GM19023 (cell line): ENCODE results near the gene HCST.
"Not testable (repeated sequence)": the region's sequence is repeated elsewhere in the genome, so short reads cannot be mapped to it uniquely, and the experiment has no call there.

Experiments used
- ATAC-seq: cut with Tn5 transposase; IDR thresholded peaks from one replicate; pipeline ENCODE4 v1.9.1; 2021; ENCODE audit warnings: mild to moderate bottlenecking, moderate library complexity; ENCODE audit not compliant: unreplicated experiment

HCST gene, protein sequence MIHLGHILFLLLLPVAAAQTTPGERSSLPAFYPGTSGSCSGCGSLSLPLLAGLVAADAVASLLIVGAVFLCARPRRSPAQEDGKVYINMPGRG

DNA sequence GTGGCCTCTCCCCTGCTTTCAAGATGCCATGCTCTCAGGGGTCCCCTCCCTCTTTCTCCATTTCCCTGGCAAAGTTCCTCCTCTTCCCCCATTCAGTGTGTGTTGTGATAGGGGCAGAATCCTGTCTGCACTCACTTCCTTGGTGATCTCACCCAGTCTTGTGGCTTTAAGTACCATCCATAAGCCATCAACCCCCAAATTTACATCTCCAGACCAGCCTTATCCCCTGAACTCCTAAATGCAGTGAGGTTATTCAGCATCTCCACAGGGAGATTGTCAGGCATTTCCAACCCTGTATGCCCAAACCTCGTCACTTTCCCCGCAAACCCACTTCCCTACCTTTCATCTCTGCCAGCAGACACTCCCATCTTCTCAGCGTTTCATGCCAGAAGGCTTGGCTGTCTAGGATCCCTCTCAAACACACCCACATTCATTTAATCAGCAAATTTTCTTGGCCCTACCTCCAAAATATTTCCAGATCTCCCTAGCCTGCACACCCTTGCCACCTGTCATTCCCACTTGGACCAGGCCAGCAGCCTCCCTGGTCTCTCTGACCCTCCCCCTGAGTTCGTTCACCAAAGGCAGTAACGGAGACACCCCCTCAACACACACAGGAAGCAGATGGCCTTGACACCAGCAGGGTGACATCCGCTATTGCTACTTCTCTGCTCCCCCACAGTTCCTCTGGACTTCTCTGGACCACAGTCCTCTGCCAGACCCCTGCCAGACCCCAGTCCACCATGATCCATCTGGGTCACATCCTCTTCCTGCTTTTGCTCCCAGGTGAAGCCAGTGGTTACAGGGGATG, at the start of gene HCST:
Gene HCST, plus strand, starts transcription at position 676 of the 808 bp plus-strand sequence. Its CDS starts 65 bp downstream, at position 741.
- no peak for ATAC-seq

DNA sequence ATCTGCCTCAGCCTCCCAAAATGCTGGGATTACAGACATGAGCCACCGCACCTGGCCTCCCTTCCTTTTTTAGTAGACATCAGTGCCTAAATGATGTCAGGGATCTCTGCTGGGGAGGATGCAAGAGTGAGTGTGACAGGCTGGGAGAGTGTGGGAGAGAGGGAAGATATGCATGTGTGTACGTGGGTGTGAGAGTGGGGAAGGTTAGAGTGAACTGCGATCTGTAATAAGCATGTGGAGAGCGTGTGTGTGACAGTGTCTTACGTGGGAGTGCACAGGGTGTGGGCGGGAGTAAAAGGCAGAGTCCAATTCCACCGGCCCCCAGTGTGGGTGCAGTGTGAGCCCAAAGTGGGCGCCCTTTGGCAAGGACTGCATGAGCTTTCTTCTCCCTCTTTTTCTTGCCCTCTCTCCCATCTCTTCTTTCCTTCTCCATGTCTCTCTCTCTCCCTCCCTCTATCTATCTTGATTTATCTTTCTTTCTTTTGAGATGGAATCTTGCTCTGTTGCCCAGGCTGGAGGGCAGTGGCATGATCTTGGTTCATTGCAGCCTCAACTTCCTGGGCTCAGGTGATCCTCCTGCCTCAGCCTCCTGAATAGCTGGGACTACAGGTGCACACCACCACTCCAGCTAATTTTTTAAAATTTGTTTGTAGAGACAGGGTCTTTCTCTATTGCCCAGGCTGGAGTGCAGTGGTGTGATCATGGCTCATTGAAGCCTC, 49.1 kb upstream of the HCST start:
- ATAC-seq: no peak

DNA sequence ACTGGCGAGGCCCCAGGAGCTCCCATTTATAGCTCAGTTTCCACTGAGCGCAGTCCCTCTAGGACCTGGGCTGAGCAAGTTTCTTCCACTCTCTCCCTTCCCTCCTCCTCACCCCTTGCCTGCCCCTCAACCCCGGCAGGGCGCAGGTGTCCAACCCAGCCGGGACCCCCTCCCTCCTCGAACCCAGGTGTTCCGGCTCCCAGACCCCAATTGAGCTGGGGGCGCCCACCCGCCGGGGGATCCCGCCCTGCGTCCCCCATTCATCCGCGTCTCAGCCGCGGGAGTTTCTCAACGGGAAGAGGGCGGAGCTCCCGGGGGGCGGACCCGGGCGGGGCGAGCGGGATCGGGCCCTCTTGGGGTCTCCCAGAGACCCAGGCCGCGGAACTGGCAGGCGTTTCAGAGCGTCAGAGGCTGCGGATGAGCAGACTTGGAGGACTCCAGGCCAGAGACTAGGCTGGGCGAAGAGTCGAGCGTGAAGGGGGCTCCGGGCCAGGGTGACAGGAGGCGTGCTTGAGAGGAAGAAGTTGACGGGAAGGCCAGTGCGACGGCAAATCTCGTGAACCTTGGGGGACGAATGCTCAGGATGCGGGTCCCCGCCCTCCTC, 45.7 kb upstream of the HCST start, which contains the start of gene KIRREL2:
Gene KIRREL2, plus strand, starts transcription at position 366 of the 604 bp plus-strand sequence. Its CDS starts 209 bp downstream, at position 575.
- ATAC-seq: no peak

DNA sequence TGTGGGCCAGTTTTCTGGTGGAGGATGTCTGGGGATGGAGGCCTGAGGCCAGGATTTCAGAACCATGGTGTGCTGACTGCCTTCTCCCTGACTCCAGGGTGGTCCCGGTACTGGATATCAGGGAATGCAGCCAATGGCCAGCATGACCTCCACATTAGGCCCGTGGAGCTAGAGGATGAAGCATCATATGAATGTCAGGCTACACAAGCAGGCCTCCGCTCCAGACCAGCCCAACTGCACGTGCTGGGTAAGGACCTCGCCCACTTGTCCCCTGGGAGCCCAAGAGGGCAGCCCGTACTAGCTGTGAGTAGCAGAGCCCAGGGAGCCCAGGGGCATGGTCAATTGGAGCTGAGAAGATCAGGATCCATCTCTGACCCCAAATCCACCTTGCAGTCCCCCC, 44.0 kb upstream of the HCST start:
- ATAC-seq: no peak

DNA sequence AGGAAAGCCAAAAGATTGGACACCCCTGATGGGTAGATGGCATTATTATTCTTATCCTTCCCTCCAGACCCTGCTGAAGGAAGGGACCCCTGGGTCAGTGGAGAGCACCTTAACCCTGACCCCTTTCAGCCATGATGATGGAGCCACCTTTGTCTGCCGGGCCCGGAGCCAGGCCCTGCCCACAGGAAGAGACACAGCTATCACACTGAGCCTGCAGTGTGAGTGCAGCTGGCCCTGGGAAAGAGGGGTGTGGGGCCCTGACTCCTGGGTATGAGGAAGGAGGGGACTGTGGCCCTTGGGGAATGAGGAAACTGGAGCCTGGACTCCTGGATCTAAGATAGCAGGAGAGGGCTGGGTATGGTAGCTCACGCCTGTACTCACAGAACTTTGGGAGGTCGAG, 42.9 kb upstream of the HCST start:
- no peak for ATAC-seq

DNA sequence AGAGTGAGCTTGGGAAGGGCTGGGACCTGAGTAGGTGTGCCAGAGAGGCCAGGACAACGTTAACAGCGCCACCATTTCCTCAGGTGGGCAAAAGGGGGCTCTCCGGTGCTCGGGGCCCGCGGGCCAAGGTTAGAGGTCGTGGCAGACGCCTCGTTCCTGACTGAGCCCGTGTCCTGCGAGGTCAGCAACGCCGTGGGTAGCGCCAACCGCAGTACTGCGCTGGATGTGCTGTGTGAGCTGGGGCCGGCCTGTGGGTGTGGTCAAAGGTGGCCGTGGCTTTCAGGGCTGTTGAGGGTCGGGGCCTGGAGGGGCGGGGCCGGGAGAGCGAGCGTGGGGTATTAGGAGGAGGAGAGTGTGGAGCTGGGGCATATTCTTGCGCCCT, 41.9 kb upstream of the HCST start:
- no peak for ATAC-seq

DNA sequence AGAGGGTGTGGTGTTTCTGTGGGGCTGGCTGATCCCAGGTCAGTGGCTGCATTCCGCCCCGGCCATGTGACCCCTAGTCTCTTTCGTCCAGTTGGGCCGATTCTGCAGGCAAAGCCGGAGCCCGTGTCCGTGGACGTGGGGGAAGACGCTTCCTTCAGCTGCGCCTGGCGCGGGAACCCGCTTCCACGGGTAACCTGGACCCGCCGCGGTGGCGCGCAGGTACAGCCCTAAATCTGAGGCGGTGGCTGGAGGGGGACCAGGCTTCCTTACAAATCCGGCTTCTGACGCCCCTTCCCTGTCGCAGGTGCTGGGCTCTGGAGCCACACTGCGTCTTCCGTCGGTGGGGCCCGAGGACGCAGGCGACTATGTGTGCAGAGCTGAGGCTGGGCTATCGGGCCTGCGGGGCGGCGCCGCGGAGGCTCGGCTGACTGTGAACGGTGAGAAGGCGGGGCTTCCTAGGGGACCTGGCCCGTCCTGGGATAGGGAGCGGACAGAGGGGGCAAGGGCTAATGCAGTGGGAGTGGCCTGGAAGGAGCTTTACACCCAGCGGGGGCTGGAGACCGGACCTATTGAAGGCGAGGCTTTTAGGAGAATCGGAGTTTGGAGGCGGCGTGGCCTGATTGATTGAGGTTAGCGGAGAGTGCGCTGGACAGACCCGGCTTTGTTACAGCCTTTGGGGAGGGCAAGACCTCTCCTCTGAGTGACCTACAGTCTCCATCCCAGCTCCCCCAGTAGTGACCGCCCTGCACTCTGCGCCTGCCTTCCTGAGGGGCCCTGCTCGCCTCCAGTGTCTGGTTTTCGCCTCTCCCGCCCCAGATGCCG, 41.3 kb upstream of the HCST start:
- ATAC-seq: no peak

DNA sequence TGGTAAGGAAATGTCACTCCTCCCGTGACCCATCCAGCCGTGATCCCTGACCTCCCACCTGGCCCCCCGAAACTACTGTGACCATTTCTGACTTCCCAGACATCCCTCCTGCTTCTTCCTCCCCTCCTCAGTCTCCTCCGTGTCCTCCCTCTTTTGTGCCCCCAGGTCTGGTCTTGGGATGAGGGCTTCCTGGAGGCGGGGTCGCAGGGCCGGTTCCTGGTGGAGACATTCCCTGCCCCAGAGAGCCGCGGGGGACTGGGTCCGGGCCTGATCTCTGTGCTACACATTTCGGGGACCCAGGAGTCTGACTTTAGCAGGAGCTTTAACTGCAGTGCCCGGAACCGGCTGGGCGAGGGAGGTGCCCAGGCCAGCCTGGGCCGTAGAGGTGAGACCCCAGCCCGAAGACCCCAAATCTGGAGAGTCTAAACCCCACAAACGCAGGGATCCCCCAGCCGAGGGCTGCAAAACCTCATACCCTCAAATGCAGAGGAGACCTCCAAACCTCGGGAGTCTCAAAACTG, 40.6 kb upstream of the HCST start:
- ATAC-seq: no peak

DNA sequence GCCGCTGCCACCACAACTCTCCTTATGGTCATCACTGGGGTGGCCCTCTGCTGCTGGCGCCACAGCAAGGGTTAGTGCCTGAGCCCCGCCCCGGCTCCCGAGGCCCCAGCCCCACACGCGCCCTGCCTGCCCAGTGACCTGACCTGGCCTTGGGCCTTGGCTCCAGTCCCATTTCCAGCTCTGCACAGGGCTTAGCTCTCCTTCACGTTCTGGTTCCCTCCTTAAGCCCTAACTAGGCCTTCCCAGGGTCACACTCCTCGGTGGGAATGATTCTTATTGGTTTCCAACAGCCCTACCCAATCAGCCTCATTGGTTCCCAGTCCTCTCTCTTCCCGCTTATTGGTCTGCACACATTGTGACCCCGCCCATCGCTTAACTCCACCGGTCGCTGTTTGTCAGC, 39.8 kb upstream of the HCST start:
- ATAC-seq: no peak

DNA sequence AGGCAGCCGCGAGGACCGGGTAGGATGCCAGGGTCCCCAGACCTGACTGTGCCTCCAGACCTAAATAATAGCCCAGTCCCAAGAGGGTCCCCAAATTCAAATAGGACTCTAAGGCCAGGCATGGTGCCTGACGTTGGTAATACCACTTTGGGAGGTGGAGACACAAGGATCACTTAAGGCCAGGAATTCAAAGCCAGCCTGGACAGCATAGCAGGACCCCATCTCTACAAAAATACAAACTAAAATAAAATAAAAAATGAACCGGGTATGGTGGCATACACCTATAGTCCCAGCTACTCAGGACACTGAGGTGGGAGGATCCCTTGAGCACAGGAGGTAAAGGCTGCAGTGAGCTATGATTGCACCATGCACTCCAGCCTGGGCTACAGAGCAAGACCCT, 39.3 kb upstream of the HCST start:
- no peak for ATAC-seq

DNA sequence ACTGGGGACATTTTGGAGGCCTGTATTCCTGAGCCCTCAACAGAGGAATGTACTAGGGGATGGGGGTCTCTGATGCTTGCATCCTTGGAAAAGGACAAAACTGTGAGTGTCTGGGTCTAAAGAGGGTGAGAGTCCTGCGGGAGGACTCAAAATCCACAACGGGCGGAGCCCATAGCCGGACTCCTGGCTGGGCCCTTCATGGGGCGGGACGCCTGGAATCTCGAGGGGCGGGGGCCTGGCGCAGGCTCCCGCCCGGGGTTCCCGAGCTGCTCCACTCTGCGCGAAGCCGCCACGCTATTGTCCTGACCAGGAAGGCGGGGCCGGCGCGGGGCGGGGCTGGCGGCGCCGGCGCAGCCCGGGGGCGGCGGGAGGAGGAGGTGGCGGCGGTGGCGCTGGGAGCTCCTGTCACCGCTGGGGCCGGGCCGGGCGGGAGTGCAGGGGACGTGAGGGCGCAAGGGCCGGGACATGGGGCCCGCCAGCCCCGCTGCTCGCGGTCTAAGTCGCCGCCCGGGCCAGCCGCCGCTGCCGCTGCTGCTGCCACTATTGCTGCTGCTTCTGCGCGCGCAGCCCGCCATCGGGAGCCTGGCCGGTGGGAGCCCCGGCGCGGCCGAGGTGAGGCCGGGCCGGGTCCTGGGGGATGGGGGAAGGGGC, 34.0 kb upstream of the HCST start, which contains the start of gene APLP1:
Gene APLP1, plus strand, starts transcription at position 403 of the 651 bp plus-strand sequence. Its CDS starts 63 bp downstream, at position 466.
- ATAC-seq: no peak

DNA sequence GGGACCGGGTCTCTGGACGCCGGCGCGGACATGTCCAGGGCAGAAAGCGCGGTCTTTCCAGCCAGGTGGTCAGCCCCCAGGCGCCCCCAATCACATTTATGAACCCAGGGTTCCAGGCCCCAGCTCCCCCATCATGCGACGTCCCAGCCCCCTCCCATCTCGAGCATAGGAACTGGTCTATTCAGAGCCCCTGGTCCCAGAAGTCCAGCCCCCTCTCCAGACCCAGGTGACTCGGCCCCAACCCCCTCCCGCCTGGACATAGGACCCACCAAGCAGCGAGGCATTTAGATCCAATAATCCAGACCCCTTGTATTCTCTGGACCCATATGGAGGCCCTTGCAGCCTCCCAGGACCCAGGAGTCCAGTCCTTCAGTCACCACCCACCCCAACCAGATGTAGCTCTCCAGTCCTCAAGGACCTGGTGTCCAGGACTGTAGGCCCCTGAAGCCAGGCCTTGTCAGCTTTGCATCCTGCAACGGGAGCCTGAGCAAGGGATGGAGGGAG, 33.5 kb upstream of the HCST start:
- ATAC-seq: no peak

DNA sequence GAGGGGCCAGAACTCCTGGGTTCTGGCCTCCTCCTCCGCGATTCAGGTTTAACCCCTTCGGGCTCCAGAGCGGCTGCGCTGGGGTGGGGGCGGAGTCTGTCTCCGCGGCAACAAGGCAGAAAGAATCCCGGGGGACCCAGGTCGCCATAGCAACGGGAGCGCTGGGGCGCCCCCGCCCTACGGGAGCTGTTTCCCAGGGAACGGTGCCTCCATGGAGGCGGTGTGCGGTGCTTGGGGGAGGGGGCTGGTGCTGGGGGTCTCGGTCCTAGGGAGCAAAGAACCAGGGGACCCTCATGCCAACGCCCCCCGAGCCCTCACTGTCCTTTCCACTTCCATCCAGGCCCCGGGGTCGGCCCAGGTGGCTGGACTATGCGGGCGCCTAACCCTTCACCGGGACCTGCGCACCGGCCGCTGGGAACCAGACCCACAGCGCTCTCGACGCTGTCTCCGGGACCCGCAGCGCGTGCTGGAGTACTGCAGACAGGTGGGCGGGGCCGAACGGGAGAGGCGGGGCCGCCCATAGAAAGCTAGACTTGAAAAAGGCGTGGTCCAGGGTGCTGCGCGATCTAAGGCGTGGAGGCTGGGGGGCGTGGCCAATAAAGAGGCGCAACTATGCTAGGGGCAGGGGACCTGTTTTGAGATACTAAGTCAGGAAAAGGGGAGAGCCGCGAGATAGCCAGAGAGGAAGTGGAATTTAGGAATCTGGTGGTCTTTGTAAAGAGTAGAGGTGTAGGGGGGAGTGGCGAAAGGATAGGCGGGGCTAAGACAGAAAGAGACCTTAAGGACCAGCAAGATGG, 32.8 kb upstream of the HCST start:
- peak; percentile 73 for ATAC-seq

DNA sequence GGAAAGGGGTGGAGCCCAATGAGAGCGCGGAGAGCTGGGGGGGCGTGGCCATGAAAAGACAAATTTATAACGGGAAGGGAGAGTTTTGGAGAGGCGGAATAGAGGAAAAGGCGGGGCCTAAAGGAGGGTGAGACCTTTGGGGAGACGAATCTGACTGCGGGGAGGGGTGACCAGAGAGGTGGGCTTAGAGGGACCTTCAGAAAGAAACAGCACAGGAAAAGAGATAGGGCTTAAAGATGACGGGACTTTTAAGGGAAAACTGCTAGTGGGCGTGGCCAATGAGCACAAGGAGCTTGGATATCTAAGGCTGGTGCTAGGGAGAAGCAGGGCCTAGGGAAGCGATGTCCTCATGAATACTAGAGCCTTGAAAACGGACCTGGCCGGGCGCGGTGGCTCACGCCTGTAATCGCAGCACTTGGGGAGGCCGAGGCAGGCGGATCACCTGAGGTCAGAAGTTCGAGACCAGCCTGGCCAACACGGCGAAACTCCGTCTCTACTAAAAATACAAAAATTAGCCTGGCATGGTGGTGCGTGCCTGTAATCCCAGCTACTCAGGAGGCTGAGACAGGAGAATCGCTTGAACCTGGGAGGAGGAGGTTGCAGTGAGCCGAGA, 32.1 kb upstream of the HCST start:
- not testable (repeated sequence) for ATAC-seq

DNA sequence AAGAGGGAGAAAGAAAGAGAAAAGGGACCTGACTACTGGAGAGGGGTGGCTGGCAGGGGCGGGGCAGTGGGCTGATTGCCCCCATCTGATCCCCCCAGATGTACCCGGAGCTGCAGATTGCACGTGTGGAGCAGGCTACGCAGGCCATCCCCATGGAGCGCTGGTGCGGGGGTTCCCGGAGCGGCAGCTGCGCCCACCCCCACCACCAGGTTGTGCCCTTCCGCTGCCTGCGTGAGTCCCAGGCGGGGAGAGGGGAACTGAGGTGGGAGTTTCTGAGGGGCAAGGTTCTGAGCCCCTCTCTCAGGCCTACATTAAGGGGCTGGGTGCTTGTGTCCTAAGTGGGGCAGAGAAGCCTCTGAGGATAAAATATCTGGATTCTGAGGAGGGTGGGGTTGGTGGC, 31.5 kb upstream of the HCST start:
- no peak for ATAC-seq

DNA sequence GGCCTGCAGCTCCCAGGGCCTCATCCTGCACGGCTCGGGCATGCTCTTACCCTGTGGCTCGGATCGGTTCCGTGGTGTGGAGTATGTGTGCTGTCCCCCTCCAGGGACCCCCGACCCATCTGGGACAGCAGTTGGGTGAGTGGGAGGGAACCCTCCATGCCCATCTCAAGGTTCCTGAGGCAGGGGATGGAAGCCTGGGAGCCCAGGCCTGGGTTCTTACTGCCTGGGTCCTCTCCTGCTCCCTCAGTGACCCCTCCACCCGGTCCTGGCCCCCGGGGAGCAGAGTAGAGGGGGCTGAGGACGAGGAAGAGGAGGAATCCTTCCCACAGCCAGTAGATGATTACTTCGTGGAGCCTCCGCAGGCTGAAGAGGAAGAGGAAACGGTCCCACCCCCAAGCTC, 30.7 kb upstream of the HCST start:
- ATAC-seq: no peak

DNA sequence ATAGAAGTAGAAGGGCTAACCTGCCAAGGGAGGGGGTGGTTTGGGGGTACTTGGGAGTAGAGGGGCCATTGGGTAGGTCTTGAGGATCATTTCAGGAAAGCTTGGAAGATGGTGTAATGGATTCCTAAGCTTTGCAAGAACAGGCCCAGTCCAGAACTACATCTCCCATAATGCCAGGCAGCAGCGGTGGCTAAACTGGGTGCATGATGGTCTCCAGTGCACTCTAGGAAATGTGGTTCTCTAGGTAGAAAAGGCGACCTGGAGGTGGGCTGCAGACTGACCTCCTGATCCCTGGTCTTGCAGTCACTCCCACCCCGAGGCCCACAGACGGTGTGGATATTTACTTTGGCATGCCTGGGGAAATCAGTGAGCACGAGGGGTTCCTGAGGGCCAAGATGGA, 30.1 kb upstream of the HCST start:
- ATAC-seq: no peak

DNA sequence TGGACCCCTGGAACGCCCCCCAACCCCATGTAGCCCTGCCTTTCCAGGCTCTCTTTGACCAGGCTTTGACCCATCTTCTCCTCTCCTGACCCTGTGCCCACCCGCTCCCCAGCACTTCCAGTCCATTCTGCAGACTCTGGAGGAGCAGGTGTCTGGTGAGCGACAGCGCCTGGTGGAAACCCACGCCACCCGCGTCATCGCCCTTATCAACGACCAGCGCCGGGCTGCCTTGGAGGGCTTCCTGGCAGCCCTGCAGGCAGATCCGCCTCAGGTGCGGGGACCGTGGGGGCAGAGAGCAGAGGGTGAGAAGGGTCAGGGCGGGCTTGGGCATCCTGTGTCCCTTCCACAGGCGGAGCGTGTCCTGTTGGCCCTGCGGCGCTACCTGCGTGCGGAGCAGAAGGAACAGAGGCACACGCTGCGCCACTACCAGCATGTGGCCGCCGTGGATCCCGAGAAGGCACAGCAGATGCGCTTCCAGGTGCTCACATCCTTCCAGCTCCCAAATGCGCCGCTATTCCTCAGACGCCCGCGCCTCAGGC, 27.9 kb upstream of the HCST start:
- ATAC-seq: no peak
